SK-N-SH treated with all-trans-retinoic acid at 6 μM for 48 hours (cell line): ENCODE data around the gene NDRG2.

Source experiments
- ATAC-seq: fragments of 200-7000 bp; cut with Tn5 transposase; 3 replicates; pipeline ENCODE4 v1.9.1; 2020; ENCODE audit warnings: mild to moderate bottlenecking, moderate library complexity
- ARNTL ChIP-seq: fragments of 450-650 bp; formaldehyde crosslinking; IDR thresholded peaks from 2 replicates; pipeline ENCODE4 v1.5.0; 2020; ENCODE audit warnings: low read depth, mild to moderate bottlenecking, moderate library complexity, borderline replicate concordance
- BACH2 ChIP-seq: fragments of 250-450 bp; sonication (Bioruptor Pico); IDR thresholded peaks from 2 replicates; pipeline ENCODE4 v1.9.0; 2021; ENCODE audit warnings: mild to moderate bottlenecking, borderline replicate concordance
- CSDC2 ChIP-seq: fragments of 250-450 bp; sonication (Bioruptor Pico); IDR thresholded peaks from 2 replicates; pipeline ENCODE4 v1.5.0; 2020; ENCODE audit warnings: mild to moderate bottlenecking, moderate library complexity
- ESRRG ChIP-seq: fragments of 250-450 bp; sonication (Bioruptor Pico); IDR thresholded peaks from 2 replicates; pipeline ENCODE4 v1.6.1; 2021; ENCODE audit warnings: mild to moderate bottlenecking
- GLIS3 ChIP-seq: fragments of 250-450 bp; sonication (Bioruptor Pico); IDR thresholded peaks from 2 replicates; pipeline ENCODE4 v1.5.0; 2020; ENCODE audit warnings: mild to moderate bottlenecking, moderate library complexity
- ISL1 ChIP-seq: fragments of 250-450 bp; sonication (Bioruptor Pico); IDR thresholded peaks from 2 replicates; pipeline ENCODE4 v2.1.2; 2022; ENCODE audit warnings: mild to moderate bottlenecking, moderate library complexity
- OSR1 ChIP-seq: fragments of 250-450 bp; sonication (Bioruptor Pico); IDR thresholded peaks from 2 replicates; pipeline ENCODE4 v1.8.0; 2022; ENCODE audit warnings: moderate library complexity, mild to moderate bottlenecking, inconsistent platforms
- POU6F1 ChIP-seq: fragments of 250-450 bp; sonication (Bioruptor Pico); IDR thresholded peaks from 2 replicates; pipeline ENCODE4 v1.8.0; 2021; ENCODE audit warnings: low read depth, mild to moderate bottlenecking, moderate library complexity, borderline replicate concordance
- PPARA ChIP-seq: fragments of 250-450 bp; sonication (Bioruptor Pico); IDR thresholded peaks from 2 replicates; pipeline ENCODE4 v1.5.0; 2020; ENCODE audit warnings: mild to moderate bottlenecking, borderline replicate concordance
- RARB ChIP-seq: fragments of 250-450 bp; sonication (Bioruptor Pico); IDR thresholded peaks from 2 replicates; pipeline ENCODE4 v1.8.0; 2021; ENCODE audit warnings: mild to moderate bottlenecking, moderate library complexity
- SNAI2 ChIP-seq: fragments of 250-450 bp; sonication (Bioruptor Pico); IDR thresholded peaks from 2 replicates; pipeline ENCODE4 v1.5.0; 2020; ENCODE audit warnings: mild to moderate bottlenecking, moderate library complexity
- TCF4 ChIP-seq: fragments of 250-450 bp; sonication (Bioruptor Pico); IDR thresholded peaks from 2 replicates; pipeline ENCODE4 v1.8.0; 2021; ENCODE audit warnings: mild to moderate bottlenecking, moderate library complexity, borderline replicate concordance
- ZC3H10 ChIP-seq: fragments of 250-450 bp; sonication (Bioruptor Pico); IDR thresholded peaks from 2 replicates; pipeline ENCODE4 v1.5.1; 2021; ENCODE audit warnings: mild to moderate bottlenecking, moderate library complexity
- ZFP3 ChIP-seq: fragments of 250-450 bp; sonication (Bioruptor Pico); IDR thresholded peaks from 2 replicates; pipeline ENCODE4 v1.5.0; 2020; ENCODE audit warnings: mild to moderate bottlenecking, moderate library complexity
- ZFP30 ChIP-seq: fragments of 450-650 bp; formaldehyde crosslinking; IDR thresholded peaks from 2 replicates; pipeline ENCODE4 v1.5.0; 2022; ENCODE audit warnings: mild to moderate bottlenecking, moderate library complexity
- ZNF565 ChIP-seq: fragments of 450-650 bp; formaldehyde crosslinking; conservative IDR thresholded peaks from 2 replicates; pipeline ENCODE4 v1.5.0; 2020; ENCODE audit warnings: low read depth, mild to moderate bottlenecking, moderate library complexity
- ZNF70 ChIP-seq: fragments of 450-650 bp; formaldehyde crosslinking; IDR thresholded peaks from 2 replicates; pipeline ENCODE4 v1.5.0; 2020; ENCODE audit warnings: mild to moderate bottlenecking, moderate library complexity
- ZNF8 ChIP-seq: fragments of 450-650 bp; formaldehyde crosslinking; IDR thresholded peaks from 2 replicates; pipeline ENCODE4 v1.5.0; 2020; ENCODE audit warnings: mild to moderate bottlenecking, moderate library complexity
- TF ChIP-seq, protein P1 (sequence below): fragments of 250-450 bp; sonication (Bioruptor Pico); IDR thresholded peaks from 2 replicates; pipeline ENCODE4 v1.5.1; 2020; ENCODE audit warnings: low read depth, mild to moderate bottlenecking, moderate library complexity
- TF ChIP-seq, protein P2 (sequence below): fragments of 250-450 bp; sonication (Bioruptor Pico); IDR thresholded peaks from 2 replicates; pipeline ENCODE4 v1.5.1; 2021; ENCODE audit warnings: mild to moderate bottlenecking, moderate library complexity
- TF ChIP-seq, protein P3 (sequence below): fragments of 250-450 bp; sonication (Bioruptor Pico); IDR thresholded peaks from 2 replicates; pipeline ENCODE4 v1.8.0; 2020; ENCODE audit warnings: mild to moderate bottlenecking, moderate library complexity, borderline replicate concordance

NDRG2 gene

GRCh38 chr14:20998139-20998538 lies 26.7 kb downstream of the NDRG2 start (continued):
- TF ChIP-seq POU6F1 (CRISPR knock-in tag) (no peak), GLIS3 (CRISPR knock-in tag) (no peak), OSR1 (CRISPR knock-in tag) (no peak), SNAI2 (CRISPR knock-in tag) (no peak)

DNA sequence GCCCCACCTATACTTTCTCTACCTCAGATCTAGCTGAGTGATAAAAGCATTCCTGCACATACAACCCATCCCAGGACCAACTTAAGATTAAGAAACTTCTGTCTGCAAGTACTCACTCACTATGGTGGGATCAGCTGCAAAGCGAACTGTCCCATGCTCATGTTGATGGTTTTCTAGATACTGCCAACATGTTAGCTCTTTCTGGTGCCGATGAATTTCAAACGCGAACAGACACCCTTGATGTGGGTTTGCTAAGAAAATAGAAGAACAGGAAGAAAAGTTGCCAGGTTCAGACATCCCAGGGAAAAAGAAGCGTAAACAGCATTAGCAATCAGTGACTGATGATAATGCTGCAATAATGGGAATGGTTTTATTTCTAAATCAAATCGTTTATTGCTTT lies 27.3 kb downstream of the NDRG2 start:
- TF ChIP-seq RARB (no peak), PPARA (no peak), ZNF70 (CRISPR knock-in tag) (no peak), ZFP3 (CRISPR knock-in tag) (no peak), OSR1 (CRISPR knock-in tag) (no peak), ESRRG (no peak), BACH2 (no peak), POU6F1 (CRISPR knock-in tag) (no peak), ISL1 (no peak), ZFP30 (CRISPR knock-in tag) (no peak)
- TF ChIP-seq, protein P1, sequence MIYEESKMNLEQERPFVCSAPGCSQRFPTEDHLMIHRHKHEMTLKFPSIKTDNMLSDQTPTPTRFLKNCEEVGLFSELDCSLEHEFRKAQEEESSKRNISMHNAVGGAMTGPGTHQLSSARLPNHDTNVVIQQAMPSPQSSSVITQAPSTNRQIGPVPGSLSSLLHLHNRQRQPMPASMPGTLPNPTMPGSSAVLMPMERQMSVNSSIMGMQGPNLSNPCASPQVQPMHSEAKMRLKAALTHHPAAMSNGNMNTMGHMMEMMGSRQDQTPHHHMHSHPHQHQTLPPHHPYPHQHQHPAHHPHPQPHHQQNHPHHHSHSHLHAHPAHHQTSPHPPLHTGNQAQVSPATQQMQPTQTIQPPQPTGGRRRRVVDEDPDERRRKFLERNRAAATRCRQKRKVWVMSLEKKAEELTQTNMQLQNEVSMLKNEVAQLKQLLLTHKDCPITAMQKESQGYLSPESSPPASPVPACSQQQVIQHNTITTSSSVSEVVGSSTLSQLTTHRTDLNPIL (CRISPR knock-in tag), result no peak
- ATAC-seq, result no peak

GRCh38 chr14:20997115-20997514 lies 27.7 kb downstream of the NDRG2 start:
- ATAC-seq, result no peak
- TF ChIP-seq ZNF565 (CRISPR knock-in tag), result no peak
- no peak for TF ChIP-seq ZC3H10 (CRISPR knock-in tag)
- TF ChIP-seq ZNF70 (CRISPR knock-in tag), result no peak
- TF ChIP-seq SNAI2 (CRISPR knock-in tag), result no peak
- no peak for TF ChIP-seq ESRRG
- TF ChIP-seq POU6F1 (CRISPR knock-in tag), result no peak
- no peak for TF ChIP-seq CSDC2
- TF ChIP-seq ZNF8, result no peak
- TF ChIP-seq, protein P2, sequence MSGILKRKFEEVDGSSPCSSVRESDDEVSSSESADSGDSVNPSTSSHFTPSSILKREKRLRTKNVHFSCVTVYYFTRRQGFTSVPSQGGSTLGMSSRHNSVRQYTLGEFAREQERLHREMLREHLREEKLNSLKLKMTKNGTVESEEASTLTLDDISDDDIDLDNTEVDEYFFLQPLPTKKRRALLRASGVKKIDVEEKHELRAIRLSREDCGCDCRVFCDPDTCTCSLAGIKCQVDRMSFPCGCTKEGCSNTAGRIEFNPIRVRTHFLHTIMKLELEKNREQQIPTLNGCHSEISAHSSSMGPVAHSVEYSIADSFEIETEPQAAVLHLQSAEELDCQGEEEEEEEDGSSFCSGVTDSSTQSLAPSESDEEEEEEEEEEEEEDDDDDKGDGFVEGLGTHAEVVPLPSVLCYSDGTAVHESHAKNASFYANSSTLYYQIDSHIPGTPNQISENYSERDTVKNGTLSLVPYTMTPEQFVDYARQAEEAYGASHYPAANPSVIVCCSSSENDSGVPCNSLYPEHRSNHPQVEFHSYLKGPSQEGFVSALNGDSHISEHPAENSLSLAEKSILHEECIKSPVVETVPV (CRISPR knock-in tag), result no peak
- no peak for TF ChIP-seq RARB
- no peak for TF ChIP-seq TCF4 (CRISPR knock-in tag)
- TF ChIP-seq, protein P3, sequence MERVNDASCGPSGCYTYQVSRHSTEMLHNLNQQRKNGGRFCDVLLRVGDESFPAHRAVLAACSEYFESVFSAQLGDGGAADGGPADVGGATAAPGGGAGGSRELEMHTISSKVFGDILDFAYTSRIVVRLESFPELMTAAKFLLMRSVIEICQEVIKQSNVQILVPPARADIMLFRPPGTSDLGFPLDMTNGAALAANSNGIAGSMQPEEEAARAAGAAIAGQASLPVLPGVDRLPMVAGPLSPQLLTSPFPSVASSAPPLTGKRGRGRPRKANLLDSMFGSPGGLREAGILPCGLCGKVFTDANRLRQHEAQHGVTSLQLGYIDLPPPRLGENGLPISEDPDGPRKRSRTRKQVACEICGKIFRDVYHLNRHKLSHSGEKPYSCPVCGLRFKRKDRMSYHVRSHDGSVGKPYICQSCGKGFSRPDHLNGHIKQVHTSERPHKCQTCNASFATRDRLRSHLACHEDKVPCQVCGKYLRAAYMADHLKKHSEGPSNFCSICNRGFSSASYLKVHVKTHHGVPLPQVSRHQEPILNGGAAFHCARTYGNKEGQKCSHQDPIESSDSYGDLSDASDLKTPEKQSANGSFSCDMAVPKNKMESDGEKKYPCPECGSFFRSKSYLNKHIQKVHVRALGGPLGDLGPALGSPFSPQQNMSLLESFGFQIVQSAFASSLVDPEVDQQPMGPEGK (CRISPR knock-in tag), result no peak
- TF ChIP-seq, protein P1 (CRISPR knock-in tag), result no peak
- no peak for TF ChIP-seq OSR1 (CRISPR knock-in tag)
- no peak for TF ChIP-seq GLIS3 (CRISPR knock-in tag)
- TF ChIP-seq ARNTL (CRISPR knock-in tag), result no peak
